Dedifferentiated amniotic fluid mesenchymal stem cell (primary cell): ENCODE results near the gene EIF3J.
"Not testable (repeated sequence)": the region's sequence is repeated elsewhere in the genome, so short reads cannot be mapped to it uniquely, and the experiment has no call there.

ENCODE experiments used
- DNase-seq: peaks from one replicate; pipeline ENCODE4 v3.0.0-alpha.2; 2016; ENCODE audit errors: extremely low spot score

The EIF3J gene

DNA sequence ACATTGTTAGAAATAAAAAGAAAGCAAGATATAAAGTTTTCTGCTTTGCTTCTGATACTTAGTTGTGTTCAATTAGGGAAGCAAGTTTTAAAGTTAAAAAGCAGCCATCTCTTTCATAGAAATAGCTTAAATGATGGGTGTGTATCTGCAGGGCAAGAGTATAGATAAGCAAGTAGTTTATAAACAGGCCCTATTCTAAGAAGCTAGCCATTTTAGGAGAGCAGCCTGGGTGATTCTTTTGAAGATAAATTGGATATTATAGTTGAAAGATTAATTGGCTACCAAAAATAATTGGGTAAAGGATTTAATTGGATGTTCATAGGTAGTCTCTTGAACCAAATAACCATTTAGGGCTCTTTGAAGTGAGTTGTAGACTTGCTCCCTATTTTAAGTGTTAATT, 5.6 kb downstream of the EIF3J start:
- no peak for DNase-seq

- not testable (repeated sequence) for DNase-seq
These were observed 7.8 kb downstream of the EIF3J start for GRCh38 chr15:44544745-44545144.

- peak; percentile 36 for DNase-seq
These were observed 9.2 kb downstream of the EIF3J start for GRCh38 chr15:44545913-44546802.

GRCh38 chr15:44549152-44549551, 12.2 kb downstream of the EIF3J start:
- DNase-seq, result not testable (repeated sequence)

- peak; percentile 30 for DNase-seq
These were observed 13.3 kb downstream of the EIF3J start for GRCh38 chr15:44550256-44550655.

- no peak for DNase-seq
These were observed 13.8 kb downstream of the EIF3J start for GRCh38 chr15:44550734-44551133.

GRCh38 chr15:44554934-44555723, 18.2 kb downstream of the EIF3J start:
- DNase-seq, result no peak

- DNase-seq, result not testable (repeated sequence)
These were observed 24.0 kb downstream of the EIF3J start for GRCh38 chr15:44560926-44561325.

GRCh38 chr15:44565387-44566154, 28.6 kb downstream of the EIF3J start:
- DNase-seq, result no peak

DNA sequence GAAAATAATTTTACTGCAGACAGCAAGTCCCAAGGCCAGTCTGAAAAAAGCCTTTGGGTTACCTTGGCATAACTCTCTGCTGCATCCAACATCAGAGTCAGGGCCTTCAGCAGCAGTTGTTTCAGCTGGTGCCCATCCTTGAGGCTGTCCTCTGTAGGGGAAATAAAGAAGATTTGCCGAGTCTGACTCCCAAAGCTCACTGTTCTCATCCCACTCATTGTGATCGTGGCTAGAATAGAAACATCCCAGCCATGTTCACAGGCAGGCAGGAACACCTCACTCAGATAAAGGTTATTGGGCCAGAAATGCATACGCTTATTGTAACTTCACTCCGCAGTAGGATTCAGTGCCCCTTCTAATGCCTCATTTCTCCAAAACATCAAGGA, 29.2 kb downstream of the EIF3J start:
- no peak for DNase-seq

DNA sequence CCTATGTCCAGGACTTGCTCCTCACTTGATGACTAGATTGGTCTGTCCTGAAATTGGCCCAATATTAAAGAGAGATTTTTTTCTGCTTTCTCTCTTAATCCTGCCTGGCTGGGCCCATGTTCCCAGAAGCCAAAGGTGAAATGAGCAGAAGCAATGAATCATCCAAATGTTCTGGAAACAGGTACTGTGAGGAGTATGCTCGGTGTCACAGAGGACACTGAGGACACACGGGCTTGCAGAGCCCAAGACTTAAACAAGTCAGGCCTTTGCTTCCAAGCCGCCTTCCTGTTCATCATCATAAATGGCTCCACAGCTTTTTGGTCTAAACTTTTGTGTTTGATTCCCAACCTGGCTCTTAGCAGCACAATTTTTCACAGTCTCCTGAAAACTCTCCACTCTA, 31.4 kb downstream of the EIF3J start:
- DNase-seq, result no peak

GRCh38 chr15:44569316-44569715, 32.4 kb downstream of the EIF3J start:
- no peak for DNase-seq

DNA sequence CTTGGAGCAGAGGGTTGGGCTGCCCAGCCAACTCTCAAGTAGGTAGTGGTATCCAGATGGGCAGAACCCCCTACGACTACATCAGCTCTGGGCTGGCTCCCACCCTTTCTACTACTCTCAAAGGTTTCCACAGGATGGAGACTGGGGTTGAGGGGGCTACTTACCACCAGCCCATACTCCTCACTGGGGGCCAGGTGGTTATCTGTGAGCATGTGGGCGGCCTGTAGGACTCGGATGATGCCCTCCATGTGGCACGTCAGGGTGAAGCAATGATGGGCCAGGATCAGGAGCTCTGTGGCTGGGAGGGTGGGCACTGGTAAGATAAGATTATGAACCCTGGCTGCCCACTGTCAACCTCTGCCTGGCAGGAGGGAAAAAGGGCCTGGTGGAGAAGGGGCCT, 33.4 kb downstream of the EIF3J start:
- no peak for DNase-seq

DNA sequence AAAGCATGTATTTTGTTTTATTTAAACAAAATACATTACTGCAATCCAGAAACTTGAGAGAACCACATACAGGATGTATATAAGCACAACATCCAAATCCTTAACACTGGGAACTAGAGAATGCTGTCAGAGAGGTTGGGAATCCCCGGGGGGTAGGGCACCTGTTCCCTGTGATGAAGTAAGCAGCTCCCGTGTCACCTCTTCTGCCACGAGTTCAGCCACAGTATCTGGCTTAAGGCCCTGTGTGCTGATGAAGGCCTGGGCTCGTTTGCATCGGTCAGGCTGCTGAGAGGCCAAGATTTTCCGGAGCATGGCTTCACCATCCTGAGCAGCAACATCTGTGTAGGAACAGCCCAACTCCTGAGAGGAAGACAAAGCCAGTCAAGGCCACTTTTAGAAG, 36.4 kb downstream of the EIF3J start:
- DNase-seq, result no peak

- DNase-seq, result no peak
These were observed 37.8 kb downstream of the EIF3J start for GRCh38 chr15:44574734-44575133.

DNA sequence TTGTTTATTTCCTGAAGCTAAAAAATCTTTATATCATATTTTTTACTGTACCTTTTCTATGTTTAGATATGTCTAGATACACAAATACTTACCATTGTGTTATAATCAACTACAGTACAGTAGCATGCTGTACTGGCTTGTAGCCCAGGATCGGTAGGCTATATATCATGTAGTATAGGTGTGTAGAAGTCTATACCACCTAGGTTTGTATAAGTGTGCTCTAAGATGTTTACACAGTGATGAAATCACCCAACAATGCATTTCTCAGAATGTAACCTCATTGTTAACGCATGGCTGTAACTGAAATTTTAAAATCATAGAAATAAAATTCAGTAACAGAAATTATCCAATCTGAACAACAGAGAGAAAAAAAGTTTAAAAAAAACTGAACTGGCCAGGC, 43.2 kb downstream of the EIF3J start:
- DNase-seq, result no peak

DNA sequence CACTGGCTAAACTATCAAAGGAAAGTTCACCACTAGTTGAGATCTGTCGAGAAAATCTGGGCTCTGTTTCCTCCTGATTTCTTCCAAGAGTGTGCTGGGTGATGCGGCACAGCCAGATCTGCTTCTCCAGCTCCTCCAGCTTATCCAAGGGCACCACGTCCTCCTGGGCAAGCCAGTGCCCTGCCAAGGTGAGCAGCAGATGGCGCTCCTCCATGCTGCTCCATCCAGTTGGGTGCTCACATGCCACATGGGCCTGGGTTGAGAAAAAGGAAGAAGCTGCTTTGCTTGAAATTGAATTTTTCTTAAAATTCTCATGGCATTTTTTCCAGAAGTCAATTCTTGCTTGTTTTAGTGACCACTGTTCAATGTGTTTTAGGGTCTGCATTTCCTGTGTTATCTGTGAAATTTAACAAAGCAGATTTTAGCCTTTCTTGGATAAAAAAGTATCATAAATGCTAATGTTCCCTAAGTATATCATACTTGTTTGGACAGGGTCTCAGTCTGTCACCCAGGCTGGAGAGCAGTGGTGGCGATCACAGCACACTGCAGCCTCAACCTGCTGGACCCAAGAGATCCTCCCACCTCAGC, 47.3 kb downstream of the EIF3J start:
- no peak for DNase-seq

- no peak for DNase-seq
These were observed 48.7 kb downstream of the EIF3J start for GRCh38 chr15:44585633-44586032.

GRCh38 chr15:44588541-44588940, 51.6 kb downstream of the EIF3J start:
- DNase-seq, result no peak

DNA sequence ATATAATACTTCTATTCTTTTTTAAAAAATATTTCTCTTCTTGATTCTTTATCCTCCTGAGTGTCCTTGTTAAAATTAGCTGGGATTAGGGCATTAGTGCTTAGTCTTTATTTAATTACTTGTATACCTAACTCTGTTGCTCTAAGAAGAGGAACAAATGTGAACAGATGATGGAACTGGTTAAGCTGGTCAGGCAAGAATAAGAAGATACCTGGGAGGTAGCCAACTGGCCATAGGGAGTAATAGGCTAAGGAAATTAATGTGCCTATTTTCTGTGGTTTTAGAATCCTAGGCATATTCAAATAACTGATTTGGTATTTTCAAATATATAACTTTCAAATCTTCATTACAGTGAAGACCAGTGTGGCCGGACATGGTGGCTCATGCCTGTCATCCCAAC, 54.4 kb downstream of the EIF3J start:
- DNase-seq, result no peak

GRCh38 chr15:44593042-44593736, 56.2 kb downstream of the EIF3J start:
- no peak for DNase-seq
